SU-DHL-6 (cell line): ENCODE measurements around the gene TMEM69.
"Not testable (repeated sequence)": the region's sequence is repeated elsewhere in the genome, so short reads cannot be mapped to it uniquely, and the experiment has no call there.

Experiments
- CTCF ChIP-seq: fragments of 200-600 bp; sonication (generic); IDR thresholded peaks from one replicate; pipeline ENCODE4 v1.5.1; 2017; ENCODE audit warnings: antibody characterized with exemption, mild to moderate bottlenecking, low read length, moderate library complexity; ENCODE audit not compliant: insufficient read depth, poor library complexity, severe bottlenecking
- EZH2phosphoT487 ChIP-seq: fragments of 200-600 bp; sonication (generic), shearing (Covaris generic); conservative IDR thresholded peaks from 2 replicates; pipeline ENCODE4 v1.6.1; 2018; ENCODE audit warnings: mild to moderate bottlenecking, antibody characterized with exemption, low read length, moderate library complexity, mixed read lengths

DNA sequence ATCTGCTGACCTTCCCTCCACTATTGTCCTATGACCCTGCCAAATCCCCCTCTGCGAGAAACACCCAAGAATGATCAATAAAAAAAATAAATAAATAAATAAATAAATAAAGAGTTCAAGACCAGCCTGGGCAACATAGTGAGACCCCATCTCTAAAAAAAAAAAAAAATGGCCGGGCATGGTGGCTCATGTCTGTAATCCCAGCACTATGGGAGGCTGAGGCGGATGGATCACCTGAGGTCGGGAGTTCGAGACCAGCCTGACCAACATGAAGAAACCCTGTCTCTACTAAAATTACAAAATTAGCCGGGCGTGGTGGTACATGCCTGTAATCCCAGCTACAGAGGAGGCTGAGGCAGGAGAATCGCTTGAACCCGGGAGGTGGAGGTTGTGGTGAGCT, 38.0 kb downstream of the TMEM69 start:
- TF ChIP-seq CTCF, EZH2phosphoT487: not testable (repeated sequence)
